Nephron progenitor cell (in vitro differentiated cells): ENCODE results near the gene AGXT2.

Source experiments
- DNase-seq: peaks from one replicate; pipeline ENCODE4 v3.0.0; 2021
- H3K27ac Mint-ChIP-seq: 2 replicates; pipeline ENCODE4 v1.8.0; 2021; ENCODE audit warnings: mild to moderate bottlenecking, moderate library complexity, mixed read lengths
- H3K27me3 Mint-ChIP-seq: 2 replicates; pipeline ENCODE4 v1.8.0; 2021; ENCODE audit warnings: mild to moderate bottlenecking, low read depth, mixed read lengths; ENCODE audit not compliant: poor library complexity
- H3K36me3 Mint-ChIP-seq: 2 replicates; pipeline ENCODE4 v1.8.0; 2021; ENCODE audit warnings: low read depth, mixed read lengths
- H3K4me1 Mint-ChIP-seq: 2 replicates; pipeline ENCODE4 v1.8.0; 2021; ENCODE audit warnings: mixed read lengths
- H3K4me3 Mint-ChIP-seq: 2 replicates; pipeline ENCODE4 v1.8.0; 2021; ENCODE audit warnings: mild to moderate bottlenecking, moderate library complexity, mixed read lengths
- H3K9me3 Mint-ChIP-seq: 2 replicates; pipeline ENCODE4 v1.8.0; 2021; ENCODE audit warnings: mild to moderate bottlenecking, moderate library complexity, mixed read lengths
- TF ChIP-seq, protein P1 (sequence below): fragments of 200-600 bp; sonication (generic); IDR thresholded peaks from 2 replicates; pipeline ENCODE4 v1.5.0; 2021; ENCODE audit warnings: antibody characterized with exemption

AGXT2 gene

GRCh38 chr5:35031276-35031675 lies 16.5 kb downstream of the AGXT2 start:
- DNase-seq: no peak
- peaks cover 40% of the 10 kb centered on the region for H3K4me1 Mint-ChIP-seq
- H3K27me3 Mint-ChIP-seq: peaks cover 8% of the 10 kb centered on the region
- no peak overlapping the region for H3K27ac Mint-ChIP-seq
- no peak overlapping the region for H3K4me3 Mint-ChIP-seq
- TF ChIP-seq, protein P1, sequence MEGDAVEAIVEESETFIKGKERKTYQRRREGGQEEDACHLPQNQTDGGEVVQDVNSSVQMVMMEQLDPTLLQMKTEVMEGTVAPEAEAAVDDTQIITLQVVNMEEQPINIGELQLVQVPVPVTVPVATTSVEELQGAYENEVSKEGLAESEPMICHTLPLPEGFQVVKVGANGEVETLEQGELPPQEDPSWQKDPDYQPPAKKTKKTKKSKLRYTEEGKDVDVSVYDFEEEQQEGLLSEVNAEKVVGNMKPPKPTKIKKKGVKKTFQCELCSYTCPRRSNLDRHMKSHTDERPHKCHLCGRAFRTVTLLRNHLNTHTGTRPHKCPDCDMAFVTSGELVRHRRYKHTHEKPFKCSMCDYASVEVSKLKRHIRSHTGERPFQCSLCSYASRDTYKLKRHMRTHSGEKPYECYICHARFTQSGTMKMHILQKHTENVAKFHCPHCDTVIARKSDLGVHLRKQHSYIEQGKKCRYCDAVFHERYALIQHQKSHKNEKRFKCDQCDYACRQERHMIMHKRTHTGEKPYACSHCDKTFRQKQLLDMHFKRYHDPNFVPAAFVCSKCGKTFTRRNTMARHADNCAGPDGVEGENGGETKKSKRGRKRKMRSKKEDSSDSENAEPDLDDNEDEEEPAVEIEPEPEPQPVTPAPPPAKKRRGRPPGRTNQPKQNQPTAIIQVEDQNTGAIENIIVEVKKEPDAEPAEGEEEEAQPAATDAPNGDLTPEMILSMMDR: no peak
- peaks cover 3% of the 10 kb centered on the region for H3K9me3 Mint-ChIP-seq
- no peaks in the 10 kb centered on the region for H3K36me3 Mint-ChIP-seq

- no peak overlapping the region for H3K4me3 Mint-ChIP-seq
- TF ChIP-seq, protein P1: no peak
- H3K9me3 Mint-ChIP-seq: peaks cover 3% of the 10 kb centered on the region
- H3K36me3 Mint-ChIP-seq: no peaks in the 10 kb centered on the region
- no peak for DNase-seq
- H3K27me3 Mint-ChIP-seq: peaks cover 8% of the 10 kb centered on the region
- peaks cover 39% of the 10 kb centered on the region for H3K4me1 Mint-ChIP-seq
- H3K27ac Mint-ChIP-seq: no peak overlapping the region
These were observed 17.2 kb downstream of the AGXT2 start for GRCh38 chr5:35030426-35031100.

- DNase-seq: no peak
- Mint-ChIP-seq H3K27ac (no peak overlapping the region), H3K27me3 (peaks cover 8% of the 10 kb centered on the region), H3K4me1 (peaks cover 30% of the 10 kb centered on the region), H3K4me3 (no peak overlapping the region), H3K36me3 (no peaks in the 10 kb centered on the region), H3K9me3 (no peaks in the 10 kb centered on the region)
- TF ChIP-seq, protein P1: no peak
These were observed 18.4 kb downstream of the AGXT2 start for GRCh38 chr5:35029333-35029732.

- H3K4me3 Mint-ChIP-seq: no peak overlapping the region
These were observed 20.8 kb downstream of the AGXT2 start for GRCh38 chr5:35026941-35027340.

DNA sequence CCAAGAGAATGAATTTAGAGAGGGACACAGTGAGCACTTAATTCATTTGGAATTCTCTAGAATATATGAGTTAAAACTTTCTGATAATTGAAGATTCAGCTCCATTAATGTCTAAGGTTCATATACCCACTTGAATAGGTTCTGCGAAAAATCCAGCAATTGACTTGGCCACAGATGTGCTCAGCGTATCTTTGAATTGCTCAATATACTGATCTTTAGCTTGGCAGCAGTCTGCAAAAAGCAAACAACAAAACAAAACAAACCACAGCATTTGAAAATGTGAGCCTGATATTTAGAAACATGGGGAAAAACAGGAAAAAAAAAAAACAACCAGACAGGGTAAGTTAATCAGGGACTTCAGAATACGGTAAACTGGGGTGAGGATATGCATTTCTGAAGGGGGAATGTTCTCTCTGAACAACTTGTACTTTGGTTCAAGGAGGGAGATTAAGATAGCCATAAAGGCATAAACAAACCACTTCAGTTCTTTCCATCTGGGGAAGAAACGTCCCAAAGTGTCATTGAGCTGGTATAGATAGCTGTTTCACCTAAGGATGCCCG lies 21.4 kb downstream of the AGXT2 start:
- H3K4me1 Mint-ChIP-seq: peaks cover 23% of the 10 kb centered on the region
- H3K4me3 Mint-ChIP-seq: no peak overlapping the region
- TF ChIP-seq, protein P1: no peak
- H3K9me3 Mint-ChIP-seq: no peaks in the 10 kb centered on the region
- DNase-seq: no peak
- H3K27me3 Mint-ChIP-seq: peaks cover 5% of the 10 kb centered on the region
- no peak overlapping the region for H3K27ac Mint-ChIP-seq
- H3K36me3 Mint-ChIP-seq: no peaks in the 10 kb centered on the region

More at GRCh38 chr5:35026941-35027340, 20.8 kb downstream of the AGXT2 start:
- DNase-seq: no peak
- H3K9me3 Mint-ChIP-seq: no peaks in the 10 kb centered on the region
- TF ChIP-seq, protein P1: no peak
- H3K27me3 Mint-ChIP-seq: peaks cover 7% of the 10 kb centered on the region
- H3K36me3 Mint-ChIP-seq: no peaks in the 10 kb centered on the region
- peaks cover 26% of the 10 kb centered on the region for H3K4me1 Mint-ChIP-seq
- no peak overlapping the region for H3K27ac Mint-ChIP-seq
